Measurements from ENCODE around the gene CAP1. TPM values are rescaled to one million over a fixed set of nuclear protein-coding genes. Genes with fewer than 3 reads are reported as not detected.

CAP1 gene
- total and polyA plus RNA-seq, 9 of the 15 experiments (the other 6 are each of a cell fraction or from before 2014, with no cell fraction given): 230 to 658 (median 281) TPM

DNA sequence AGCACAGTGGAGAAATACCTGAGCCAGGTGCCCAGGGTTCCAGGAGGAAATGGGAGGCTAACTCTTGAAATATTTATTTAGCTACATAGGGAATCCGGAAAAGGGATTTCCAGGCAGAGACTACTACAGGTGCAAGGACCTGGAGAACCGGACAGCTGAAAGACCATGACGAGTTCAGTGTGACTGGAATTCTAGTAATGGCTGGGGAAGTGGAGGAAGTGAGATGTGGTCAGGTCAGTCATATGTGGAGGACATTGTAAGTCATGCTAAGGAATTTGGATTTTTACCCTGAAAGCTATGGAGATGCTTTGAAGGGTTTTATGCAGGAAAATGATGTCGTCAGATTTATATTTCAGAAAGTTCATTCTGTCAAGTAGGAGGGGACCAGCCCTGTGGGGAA, 1.8 kb downstream of the CAP1 start:
- H3K4me2 ChIP-seq (ENCODE audit: insufficient read depth, low read length): peak overlapping the region; percentile 64
- no peak for TF ChIP-seq CBX1 (IDR thresholded peaks at IDR 0.05; ENCODE audit: low read depth)
- TF ChIP-seq SAP30 (IDR thresholded peaks at IDR 0.05; ENCODE audit: borderline replicate concordance, insufficient read depth, low read depth, low read length, poor library complexity, severe bottlenecking): no peak
- TF ChIP-seq HCFC1 (IDR thresholded peaks at IDR 0.05; ENCODE audit: low read depth, low read length): no peak
- no peak for TF ChIP-seq PTBP1 (IDR thresholded peaks at IDR 0.05; ENCODE audit: low read depth, low read length)
- TF ChIP-seq SRSF1 (IDR thresholded peaks at IDR 0.05; ENCODE audit: low read depth, low read length): no peak
- TF ChIP-seq MEIS2 (IDR thresholded peaks at IDR 0.05; ENCODE audit: partially characterized antibody): no peak
- no peak for TF ChIP-seq ZNF707 (CRISPR knock-in tag; conservative IDR thresholded peaks at IDR 0.05)
- TF ChIP-seq U2AF1 (optimal IDR thresholded peaks at IDR 0.05; ENCODE audit: low read depth, low read length): no peak
- TF ChIP-seq RNF2 (IDR thresholded peaks at IDR 0.05): no peak
- TF ChIP-seq MAFK (IDR thresholded peaks at IDR 0.05; ENCODE audit: low read length): no peak
- TF ChIP-seq TAF7 (tag; IDR thresholded peaks at IDR 0.05): no peak
- no peaks in the 10 kb centered on the region for H3K9me1 ChIP-seq (ENCODE audit: control insufficient read depth, insufficient read depth, low read length)
- no peak overlapping the region for H3K27ac ChIP-seq (ENCODE audit: extremely low read depth, low read depth, low read length)
- CTCF ChIA-PET (ENCODE audit: low intra/inter-chr PET ratio): no interaction called here
- H3K9me3 ChIP-seq (replicated peaks; ENCODE audit: control insufficient read depth, insufficient read depth, low read depth, low read length): no peaks in the 10 kb centered on the region
- H3K79me2 ChIP-seq (ENCODE audit: control insufficient read depth, insufficient read depth, low read length): peaks cover 66% of the 10 kb centered on the region
- H3K36me3 ChIP-seq (ENCODE audit: control insufficient read depth, insufficient read depth, low read length): peaks cover 42% of the 10 kb centered on the region
- DNase-seq (ENCODE audit: extremely low read depth in 1 of 4, low spot score in 3 of 4): no peak
- peak overlapping the region; percentile 56 to 99; a peak in 2 of 4 replicates for H3K9ac ChIP-seq (ENCODE audit: insufficient read depth in 1 of 2, low read depth in 2 of 2, low read length in 2 of 2)
- POLR2A ChIA-PET: interaction anchor here (0.6 to 6.2 kb wide), 6 partner anchors 10 to 615 kb away, joined by 3 to 72 read pairs (median 4); no protein-coding TSS in a partner anchor
- intact Hi-C loops (cut with micrococcal nuclease): no loop called here
- H3K4me3 ChIP-seq: peak overlapping the region; percentile 91
- in situ Hi-C loops (cut with MboI): no loop called here
- ATAC-seq: no peak
- no peaks in the 10 kb centered on the region; the same call in 1 of the 2 replicates for H4K20me1 ChIP-seq (replicated peaks; ENCODE audit: control insufficient read depth, insufficient read depth, low read length)
- H3K4me1 ChIP-seq (replicated peaks in 1 of 2; ENCODE audit: control insufficient read depth in 2 of 2, insufficient read depth in 2 of 2, low read length in 2 of 2): peaks cover 29 to 51% of the 10 kb centered on the region in 2 experiments
- no peaks in the 10 kb centered on the region for H3K27me3 ChIP-seq (ENCODE audit: control insufficient read depth in 2 of 2, insufficient read depth in 2 of 2, low read length in 2 of 2)
- BruUV-seq (replicated peaks): no TSS peak
- H2AFZ ChIP-seq (ENCODE audit: low read depth, low read length): no peak overlapping the region
- no peak for FAIRE-seq
- WGBS (ENCODE audit: insufficient coverage, low coverage, missing lambda C conversion rate): 77% methylated on average over 4 of the region's 4 CpGs
